IMR-90 (cell line): ENCODE data around the gene APBB1IP.

Source experiments
- BHLHE40 ChIP-seq: fragments of 150-350 bp; IDR thresholded peaks from 2 replicates; pipeline ENCODE4 v1.6.1; 2016; ENCODE audit warnings: mild to moderate bottlenecking, low read depth, low read length
- CEBPB ChIP-seq: IDR thresholded peaks from 2 replicates; pipeline ENCODE4 v1.6.1; 2012; ENCODE audit warnings: low read depth, low read length, improper control_type of control experiment
- CHD1 ChIP-seq: IDR thresholded peaks from 2 replicates; pipeline ENCODE4 v1.6.1; 2012; ENCODE audit warnings: low read depth, low read length, improper control_type of control experiment
- CTCF ChIP-seq: conservative IDR thresholded peaks from 2 replicates; pipeline ENCODE4 v1.5.1; 2012; ENCODE audit warnings: mild to moderate bottlenecking, low read depth, low read length, improper control_type of control experiment
- ELK1 ChIP-seq: fragments of 150-350 bp; IDR thresholded peaks from 2 replicates; pipeline ENCODE4 v1.6.1; 2016; ENCODE audit warnings: low read depth, mild to moderate bottlenecking, low read length, moderate library complexity, borderline replicate concordance
- MAFK ChIP-seq: IDR thresholded peaks from 2 replicates; pipeline ENCODE4 v1.6.1; 2012; ENCODE audit warnings: low read depth, low read length, improper control_type of control experiment
- MAZ ChIP-seq: IDR thresholded peaks from 2 replicates; pipeline ENCODE4 v1.6.1; 2012; ENCODE audit warnings: low read depth, mild to moderate bottlenecking, low read length, improper control_type of control experiment, moderate library complexity, borderline replicate concordance
- MXI1 ChIP-seq: IDR thresholded peaks from 2 replicates; pipeline ENCODE4 v1.6.1; 2012; ENCODE audit warnings: low read depth, mild to moderate bottlenecking, low read length, moderate library complexity, borderline replicate concordance
- NFE2L2 ChIP-seq: fragments of 150-350 bp; IDR thresholded peaks from 2 replicates; pipeline ENCODE4 v1.6.1; 2016; ENCODE audit warnings: low read depth, mild to moderate bottlenecking, low read length
- POLR2A ChIP-seq: IDR thresholded peaks from 2 replicates; pipeline ENCODE4 v1.6.1; 2012; ENCODE audit warnings: mild to moderate bottlenecking, low read depth, low read length
- RAD21 ChIP-seq: IDR thresholded peaks from 2 replicates; pipeline ENCODE4 v1.6.1; 2012; ENCODE audit warnings: low read length, improper control_type of control experiment
- RCOR1 ChIP-seq: IDR thresholded peaks from 2 replicates; pipeline ENCODE4 v1.6.1; 2012; ENCODE audit warnings: mild to moderate bottlenecking, low read length, improper control_type of control experiment; ENCODE audit not compliant: insufficient replicate concordance
- SMC3 ChIP-seq: fragments of 150-350 bp; IDR thresholded peaks from 2 replicates; pipeline ENCODE4 v1.6.1; 2016; ENCODE audit warnings: low read depth, mild to moderate bottlenecking, antibody characterized with exemption, low read length, moderate library complexity
- USF2 ChIP-seq: fragments of 150-350 bp; IDR thresholded peaks from 2 replicates; pipeline ENCODE4 v1.6.1; 2017; ENCODE audit warnings: mild to moderate bottlenecking, antibody characterized with exemption, low read length, low read depth

- TF ChIP-seq CEBPB: no peak
- no peak for TF ChIP-seq POLR2A
- no peak for TF ChIP-seq CTCF
- no peak for TF ChIP-seq BHLHE40
- no peak for TF ChIP-seq MAFK
- no peak for TF ChIP-seq RAD21
- no peak for TF ChIP-seq ELK1
- TF ChIP-seq MAZ: no peak
- no peak for TF ChIP-seq SMC3
- TF ChIP-seq RCOR1: no peak
- no peak for TF ChIP-seq NFE2L2
- no peak for TF ChIP-seq MXI1
- TF ChIP-seq CHD1: no peak
- TF ChIP-seq USF2: no peak
Measured at GRCh38 chr10:26513101-26513500, 75.0 kb downstream of the APBB1IP start.
